ENCODE results near the gene TIPRL.

DNA sequence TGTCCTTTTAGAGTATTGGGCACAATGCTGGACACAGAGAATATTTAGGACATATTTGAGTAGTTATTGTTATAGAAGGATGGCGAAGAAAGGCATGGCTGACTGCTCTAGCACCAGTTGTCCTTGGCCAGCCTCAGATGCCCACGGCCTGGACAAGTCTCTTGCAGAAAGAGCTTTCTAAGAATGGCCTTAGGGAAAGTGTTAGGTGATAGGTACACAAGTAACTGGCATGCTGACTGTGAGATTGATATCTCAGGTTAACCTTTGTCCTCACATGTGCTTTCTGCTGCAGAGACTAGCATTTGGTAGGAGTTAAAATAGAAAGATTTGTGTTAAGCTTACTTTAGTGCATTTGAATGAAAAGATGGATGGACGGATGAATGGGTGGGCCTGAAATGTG lies 57.2 kb downstream of the TIPRL start:
- TF ChIP-seq EZH2 (IDR thresholded peaks at IDR 0.05; ENCODE audit: borderline replicate concordance) (no peak), EZH2phosphoT487 (IDR thresholded peaks at IDR 0.05; ENCODE audit: low read depth, severe bottlenecking, unreplicated experiment) (no peak)
- TF ChIP-seq, protein P1, sequence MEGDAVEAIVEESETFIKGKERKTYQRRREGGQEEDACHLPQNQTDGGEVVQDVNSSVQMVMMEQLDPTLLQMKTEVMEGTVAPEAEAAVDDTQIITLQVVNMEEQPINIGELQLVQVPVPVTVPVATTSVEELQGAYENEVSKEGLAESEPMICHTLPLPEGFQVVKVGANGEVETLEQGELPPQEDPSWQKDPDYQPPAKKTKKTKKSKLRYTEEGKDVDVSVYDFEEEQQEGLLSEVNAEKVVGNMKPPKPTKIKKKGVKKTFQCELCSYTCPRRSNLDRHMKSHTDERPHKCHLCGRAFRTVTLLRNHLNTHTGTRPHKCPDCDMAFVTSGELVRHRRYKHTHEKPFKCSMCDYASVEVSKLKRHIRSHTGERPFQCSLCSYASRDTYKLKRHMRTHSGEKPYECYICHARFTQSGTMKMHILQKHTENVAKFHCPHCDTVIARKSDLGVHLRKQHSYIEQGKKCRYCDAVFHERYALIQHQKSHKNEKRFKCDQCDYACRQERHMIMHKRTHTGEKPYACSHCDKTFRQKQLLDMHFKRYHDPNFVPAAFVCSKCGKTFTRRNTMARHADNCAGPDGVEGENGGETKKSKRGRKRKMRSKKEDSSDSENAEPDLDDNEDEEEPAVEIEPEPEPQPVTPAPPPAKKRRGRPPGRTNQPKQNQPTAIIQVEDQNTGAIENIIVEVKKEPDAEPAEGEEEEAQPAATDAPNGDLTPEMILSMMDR (IDR thresholded peaks at IDR 0.05; ENCODE audit: poor library complexity): no peak
